Measurements from ENCODE around the gene TMEM200C. TPM values are rescaled to one million over a fixed set of nuclear protein-coding genes. Genes with fewer than 3 reads are reported as not detected.

Gene TMEM200C
- total and polyA plus RNA-seq, 9 donors: 0.15 to 7.4 (median 0.80) TPM

DNA sequence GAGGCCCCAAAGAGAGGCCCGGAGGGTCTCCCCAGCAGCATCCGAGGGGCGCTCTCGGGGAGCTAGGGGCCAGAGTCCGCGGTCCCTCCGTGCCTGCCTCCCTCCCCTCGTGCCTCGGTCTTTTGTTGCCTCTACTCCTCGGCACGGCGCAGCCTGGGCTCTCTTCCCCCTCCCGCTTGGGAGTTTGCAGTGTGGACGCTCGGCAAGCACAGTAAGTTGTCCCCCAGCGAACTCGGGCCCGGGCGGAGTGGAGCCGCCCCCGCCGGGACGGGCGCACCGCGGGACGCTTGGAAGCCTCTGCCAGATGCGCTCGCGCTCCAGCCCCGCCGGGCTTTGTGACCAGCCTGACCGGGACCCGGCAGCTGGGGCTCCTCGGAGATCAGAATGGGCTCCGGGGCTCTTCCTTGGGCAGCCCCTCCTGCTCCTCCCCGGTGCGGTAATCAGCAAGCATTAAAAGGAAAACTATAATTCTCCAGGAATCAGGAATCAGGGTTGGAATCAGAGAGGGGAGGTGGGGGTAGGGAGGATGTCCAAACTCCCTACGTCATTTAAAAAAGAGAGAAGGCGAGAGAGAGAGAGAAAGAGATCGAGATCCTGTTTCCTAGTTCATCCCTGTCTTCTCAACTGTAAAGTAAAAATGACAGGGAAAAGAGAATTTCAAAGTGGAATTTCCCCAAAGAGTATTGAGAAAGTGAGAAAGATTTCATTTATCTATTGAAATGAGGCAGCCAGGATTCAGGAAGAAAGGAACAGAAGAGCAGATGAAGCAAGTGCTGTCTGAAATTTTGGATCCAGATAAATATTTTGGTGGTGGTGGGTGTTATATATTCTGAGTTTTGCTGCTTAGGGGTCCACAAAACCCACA lies 786 bp upstream of the TMEM200C start:
- Histone ChIP-seq H3K36me3 (no peaks in the 10 kb centered on the region), H3K9me3 (no peaks in the 10 kb centered on the region), H3K27me3 (no peaks in the 10 kb centered on the region), H3K4me1 (ENCODE audit: insufficient read depth) (no peaks in the 10 kb centered on the region), H3K27ac (peak overlapping the region in 1 of 2 donors; percentile 77), H3K4me3 (peak overlapping the region; percentile 16)
- peak; percentile 48 to 65 (median 54) for DNase-seq
- intact Hi-C loops (cut with DNase I): loop anchor here in 1 of 4 donors (10.0 kb wide), 1 partner anchor 839 kb away; no protein-coding TSS in a partner anchor
- WGBS, 3 donors: 2 to 3% (median 3%) methylated on average over 38 to 41 of the region's 41 CpGs
- TF ChIP-seq CTCF (IDR thresholded peaks at IDR 0.05): no peak
- TF ChIP-seq POLR2A (IDR thresholded peaks at IDR 0.05): no peak
- no peak for TF ChIP-seq EP300 (IDR thresholded peaks at IDR 0.05)

GRCh38 chr18:5894611-5895298 lies 567 bp downstream of the TMEM200C start:
- Histone ChIP-seq H3K27ac (peak overlapping the region in 1 of 2 donors; percentile 77), H3K36me3 (no peaks in the 10 kb centered on the region), H3K27me3 (no peaks in the 10 kb centered on the region), H3K4me3 (peak overlapping the region; percentile 16), H3K9me3 (no peaks in the 10 kb centered on the region), H3K4me1 (ENCODE audit: insufficient read depth) (peaks cover 2% of the 10 kb centered on the region)
- WGBS, 3 donors: 1% methylated on average over 48 to 56 of the region's 56 CpGs
- intact Hi-C loops (cut with DNase I): loop anchor here in 1 of 4 donors (10.0 kb wide), 1 partner anchor 840 kb away; no protein-coding TSS in a partner anchor
- DNase-seq: peak; percentile 15 to 43 (median 35)
- TF ChIP-seq CTCF (IDR thresholded peaks at IDR 0.05) (no peak), POLR2A (IDR thresholded peaks at IDR 0.05) (no peak), EP300 (IDR thresholded peaks at IDR 0.05) (no peak)

DNA sequence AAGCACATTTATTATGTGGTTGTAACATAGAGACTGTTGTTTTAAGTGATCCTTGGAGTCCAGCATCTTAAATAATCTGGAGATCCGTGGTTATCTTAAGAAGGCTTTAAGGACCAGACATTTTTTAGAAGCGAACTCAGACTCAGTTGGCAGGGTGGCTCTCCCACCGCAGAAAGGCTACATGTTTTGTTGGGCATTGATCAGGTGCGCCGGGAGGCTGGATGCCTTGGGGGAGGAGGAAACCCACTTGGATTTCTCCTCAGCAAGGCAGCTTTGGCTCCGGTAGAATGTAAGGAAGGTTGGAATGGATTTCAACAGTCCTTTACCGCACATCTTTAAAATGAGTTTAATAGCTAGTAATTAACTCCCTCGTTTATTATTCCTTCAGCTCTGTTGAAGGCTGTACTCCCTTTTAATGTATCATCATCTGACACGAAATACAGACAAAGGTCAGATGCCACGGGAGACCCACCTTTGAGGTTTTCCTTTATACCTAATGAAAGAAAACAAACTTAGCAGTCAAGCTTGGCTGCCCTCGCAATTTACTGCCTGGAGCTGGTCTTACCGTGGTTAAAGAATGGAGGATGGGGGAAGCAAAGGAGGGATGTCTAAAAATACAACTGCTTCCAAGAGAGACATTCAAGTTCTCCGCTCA lies 1.2 kb downstream of the TMEM200C start:
- H3K27ac ChIP-seq: peak overlapping the region in 1 of 2 donors; percentile 77
- intact Hi-C loops (cut with DNase I): loop anchor here in 1 of 4 donors (10.0 kb wide), 1 partner anchor 841 kb away; no protein-coding TSS in a partner anchor

More for the DNA sequence above, 1.2 kb downstream of the TMEM200C start:
- no peaks in the 10 kb centered on the region for H3K9me3 ChIP-seq
- no peak for DNase-seq
- TF ChIP-seq EP300 (IDR thresholded peaks at IDR 0.05): no peak
- TF ChIP-seq POLR2A (IDR thresholded peaks at IDR 0.05): no peak
- TF ChIP-seq CTCF (IDR thresholded peaks at IDR 0.05): no peak
- H3K27me3 ChIP-seq: no peaks in the 10 kb centered on the region
- WGBS, 3 donors: 43 to 50% (median 45%) methylated on average over 13 of the region's 13 CpGs
- H3K4me1 ChIP-seq (ENCODE audit: insufficient read depth): peaks cover 2% of the 10 kb centered on the region
- H3K36me3 ChIP-seq: no peaks in the 10 kb centered on the region
- no peak overlapping the region for H3K4me3 ChIP-seq
